HUDEP-2 (cell line): ENCODE data around the gene NLRP8.
"Not testable (repeated sequence)": the region's sequence is repeated elsewhere in the genome, so short reads cannot be mapped to it uniquely, and the experiment has no call there.

Source experiments
- DNase-seq, 76 experiments: peaks; one replicate each; lab custom pipeline; 2025; ENCODE audit not compliant: unreplicated experiment in 76 of 76; lab: John Stamatoyannopoulos, UW

Gene NLRP8

GRCh38 chr19:55962186-55962585 lies 14.6 kb downstream of the NLRP8 start:
- no peak for DNase-seq

- DNase-seq, result no peak
Observed at GRCh38 chr19:55973982-55974381, 26.4 kb downstream of the NLRP8 start.

- no peak for DNase-seq
Observed at GRCh38 chr19:55980415-55980814, 32.8 kb downstream of the NLRP8 start.

GRCh38 chr19:55985254-55985653 lies 37.6 kb downstream of the NLRP8 start:
- no peak for DNase-seq

- peak in 5 of 76 experiments; percentile 5 to 36 (median 16) for DNase-seq
Observed at GRCh38 chr19:55986487-55986886, 38.9 kb downstream of the NLRP8 start, which contains the start of gene NLRP5. Gene NLRP5 (plus strand): TSS chr19:55986775.

GRCh38 chr19:55990831-55991230 lies 43.2 kb downstream of the NLRP8 start:
- no peak for DNase-seq

- DNase-seq, result no peak
Observed at GRCh38 chr19:55993492-55993891, 45.9 kb downstream of the NLRP8 start.

GRCh38 chr19:56014765-56015164 lies 67.1 kb downstream of the NLRP8 start:
- DNase-seq, result no peak

GRCh38 chr19:56015756-56016155 lies 68.1 kb downstream of the NLRP8 start:
- DNase-seq, result peak in 12 of 76 experiments; percentile 1 to 23 (median 10)

- DNase-seq, result not testable (repeated sequence)
Observed at GRCh38 chr19:56019325-56019724, 71.7 kb downstream of the NLRP8 start.

GRCh38 chr19:56020355-56020975 lies 72.8 kb downstream of the NLRP8 start:
- not testable (repeated sequence) for DNase-seq

- DNase-seq, result no peak
Observed at GRCh38 chr19:56026769-56027168, 79.1 kb downstream of the NLRP8 start.
